Spleen (tissue), 7 donors: ENCODE data around the gene ST6GALNAC5.

Source experiments
- CTCF ChIP-seq, 11 experiments: fragments of 200-600 bp in 7 of 11; fragments of 450-650 bp in 4 of 11; sonication (generic) in 4 of 11; IDR thresholded peaks in 8 of 11; conservative IDR thresholded peaks in 3 of 11; 1 replicate in 7 of 11; 2 replicates in 4 of 11; pipeline versions ENCODE4 v1.4.0 to v1.8.0; 2016 to 2021; ENCODE audit warnings: antibody characterized with exemption in 11 of 11, inconsistent platforms in 4 of 11, mild to moderate bottlenecking in 1 of 11
- POLR2A ChIP-seq, 3 donors: fragments of 450-650 bp; IDR thresholded peaks; one replicate each; pipeline ENCODE4 v1.5.1; 2017; ENCODE audit warnings: antibody characterized with exemption in 3 of 3, mild to moderate bottlenecking in 1 of 3
- donor health status: DM: no; HTN: no; CAD: no; lungs with moderate emphysema.
- donor health status: DM: no; HTN: no; CAD: no.
- donor health status: DM: no; HTN: no; CAD: no.

- no peak for TF ChIP-seq CTCF (IDR thresholded peaks at IDR 0.05 in 8 of 11, conservative IDR thresholded peaks at IDR 0.05 in 3 of 11)
- no peak for TF ChIP-seq POLR2A (IDR thresholded peaks at IDR 0.05)
Measured at GRCh38 chr1:77047978-77048614, 180.8 kb downstream of the ST6GALNAC5 start.
